SK-N-SH (cell line): ENCODE data around the gene RASSF3. TPM values are rescaled to one million over a fixed set of nuclear protein-coding genes. Genes with fewer than 3 reads are reported as not detected.

ENCODE experiments used
- CTCF ChIA-PET: fragments of 300-600, 350-600 bp; formaldehyde crosslinking; extraction: SDS; loops from one replicate; lab custom pipeline; 2021; lab: Yijun Ruan, JAX
- POLR2A ChIA-PET: fragments of 350-600 bp; sonication (Branson Sonifier 250); formaldehyde crosslinking; extraction: SDS; loops from one replicate; lab custom pipeline; 2020; ENCODE audit warnings: antibody characterized with exemption, inconsistent platforms; lab: Yijun Ruan, JAX
- DNase-seq: peaks from one replicate; pipeline ENCODE4 v3.0.0; 2012
- H2AFZ ChIP-seq: fragments of 200-600 bp; sonication (generic); 2 replicates; pipeline ENCODE4 v1.8.1; 2016; ENCODE audit warnings: antibody characterized with exemption, mild to moderate bottlenecking, low read depth
- H3F3A ChIP-seq: fragments of 200-600 bp; sonication (generic); replicated peaks from 2 replicates; pipeline ENCODE3; 2016; ENCODE audit warnings: antibody characterized with exemption, mild to moderate bottlenecking; ENCODE audit not compliant: insufficient read depth
- H3K27ac ChIP-seq, 2 experiments: fragments of 200-500 bp in 1 of 2; fragments of 200-600 bp in 1 of 2; sonication (Bioruptor generic) in 1 of 2; sonication (generic), shearing (Covaris generic) in 1 of 2; 2 replicates each; pipeline versions ENCODE4 v1.5.1 to v1.6.1; 2014 to 2016; ENCODE audit warnings: low read depth in 2 of 2, inconsistent platforms in 1 of 2, low read length in 1 of 2, mild to moderate bottlenecking in 1 of 2, mixed read lengths in 1 of 2
- H3K27me3 ChIP-seq: fragments of 200-600 bp; sonication (generic), shearing (Covaris generic); 2 replicates; pipeline ENCODE4 v1.6.1; 2016; ENCODE audit warnings: mixed run types; ENCODE audit not compliant: insufficient read depth
- H3K36me3 ChIP-seq, 2 experiments: fragments of 200-500 bp in 1 of 2; fragments of 200-600 bp in 1 of 2; sonication (Bioruptor generic) in 1 of 2; sonication (generic) in 1 of 2; replicated peaks in 1 of 2; 2 replicates each; pipeline versions ENCODE3 to v1.5.1; 2014 to 2016; ENCODE audit warnings: low read length in 1 of 2, mild to moderate bottlenecking in 1 of 2; ENCODE audit not compliant: insufficient read depth in 2 of 2, control insufficient read depth in 1 of 2
- H3K4me1 ChIP-seq, 2 experiments: fragments of 200-500 bp in 1 of 2; fragments of 200-600 bp in 1 of 2; sonication (Bioruptor generic) in 1 of 2; sonication (generic), shearing (Covaris generic) in 1 of 2; 2 replicates each; pipeline versions ENCODE4 v1.5.1 to v1.6.1; 2014 to 2016; ENCODE audit warnings: low read depth in 1 of 2, low read length in 1 of 2, mixed run types in 1 of 2; ENCODE audit not compliant: insufficient read depth in 2 of 2, control insufficient read depth in 1 of 2
- H3K4me2 ChIP-seq: fragments of 200-600 bp; sonication (generic), shearing (Covaris generic); 2 replicates; pipeline ENCODE4 v1.6.1; 2017; ENCODE audit warnings: mixed run types
- H3K4me3 ChIP-seq, 2 experiments: fragments of 200-500 bp in 1 of 2; fragments of 200-600 bp in 1 of 2; sonication (Bioruptor generic) in 1 of 2; sonication (generic), shearing (Covaris generic) in 1 of 2; 2 replicates each; pipeline versions ENCODE4 v1.5.1 to v1.8.1; 2014 to 2016; ENCODE audit warnings: low read depth in 2 of 2, inconsistent platforms in 1 of 2, low read length in 1 of 2, mild to moderate bottlenecking in 1 of 2, mixed read lengths in 1 of 2, moderate library complexity in 1 of 2
- H3K79me2 ChIP-seq: fragments of 200-600 bp; sonication (generic); 2 replicates; pipeline ENCODE4 v1.8.1; 2017; ENCODE audit warnings: mild to moderate bottlenecking; ENCODE audit not compliant: insufficient read depth
- H3K9ac ChIP-seq: fragments of 200-600 bp; sonication (generic); 2 replicates; pipeline ENCODE4 v1.6.1; 2017; ENCODE audit warnings: mixed run types
- H3K9me2 ChIP-seq: fragments of 200-600 bp; sonication (generic); 2 replicates; pipeline ENCODE4 v1.6.1; 2017; ENCODE audit warnings: mixed run types
- H3K9me3 ChIP-seq: fragments of 200-600 bp; sonication (generic); 2 replicates; pipeline ENCODE4 v1.6.1; 2017; ENCODE audit warnings: mixed run types, mild to moderate bottlenecking, moderate library complexity
- H4K20me1 ChIP-seq: fragments of 200-600 bp; sonication (generic); 2 replicates; pipeline ENCODE4 v1.6.1; 2017; ENCODE audit warnings: mild to moderate bottlenecking, mixed run types; ENCODE audit not compliant: insufficient read depth
- CHD2 ChIP-seq: fragments of 150-350 bp; IDR thresholded peaks from 2 replicates; pipeline ENCODE4 v1.6.1; 2018; ENCODE audit warnings: low read length; ENCODE audit not compliant: partially characterized antibody
- CTCF ChIP-seq: fragments of 200-600 bp; sonication (generic); IDR thresholded peaks from 2 replicates; pipeline ENCODE4 v1.6.1; 2017; ENCODE audit warnings: antibody characterized with exemption, mild to moderate bottlenecking, moderate library complexity
- ELF1 ChIP-seq: IDR thresholded peaks from 2 replicates; pipeline ENCODE4 v1.4.0; 2012
- EP300 ChIP-seq, 2 experiments: IDR thresholded peaks; 2 replicates each; pipeline versions ENCODE4 v1.4.0 to v1.6.1; 2012; ENCODE audit warnings: borderline replicate concordance in 1 of 2, low read depth in 1 of 2, low read length in 1 of 2
- FOSL2 ChIP-seq: IDR thresholded peaks from 2 replicates; pipeline ENCODE4 v1.4.0; 2012; ENCODE audit warnings: low read depth, mild to moderate bottlenecking, moderate library complexity, borderline replicate concordance
- FOXM1 ChIP-seq: IDR thresholded peaks from 2 replicates; pipeline ENCODE4 v1.4.0; 2012; ENCODE audit warnings: low read depth, mild to moderate bottlenecking
- GABPA ChIP-seq: IDR thresholded peaks from 2 replicates; pipeline ENCODE4 v1.4.0; 2012; ENCODE audit warnings: low read depth, mild to moderate bottlenecking
- GATA2 ChIP-seq: sonication (generic); formaldehyde crosslinking; IDR thresholded peaks from 2 replicates; pipeline ENCODE4 v1.5.0; 2020; ENCODE audit warnings: mild to moderate bottlenecking, missing genetic modification reagents
- IRF3 ChIP-seq: fragments of 150-350 bp; IDR thresholded peaks from 2 replicates; pipeline ENCODE4 v1.6.1; 2016; ENCODE audit warnings: mild to moderate bottlenecking, low read depth, low read length
- JUND ChIP-seq: IDR thresholded peaks from 2 replicates; pipeline ENCODE4 v1.4.0; 2012
- MXI1 ChIP-seq: IDR thresholded peaks from 2 replicates; pipeline ENCODE4 v1.6.1; 2012; ENCODE audit warnings: mild to moderate bottlenecking, low read depth, low read length, improper control_type of control experiment
- NRF1 ChIP-seq: IDR thresholded peaks from 2 replicates; pipeline ENCODE4 v1.6.1; 2012; ENCODE audit warnings: low read depth, mild to moderate bottlenecking, low read length
- PBX3 ChIP-seq: IDR thresholded peaks from 2 replicates; pipeline ENCODE4; 2012
- REST ChIP-seq: IDR thresholded peaks from 2 replicates; pipeline ENCODE4 v1.6.1; 2012; ENCODE audit warnings: mild to moderate bottlenecking, low read depth, low read length, moderate library complexity
- RFX5 ChIP-seq: IDR thresholded peaks from 2 replicates; pipeline ENCODE4 v1.6.1; 2012; ENCODE audit warnings: mild to moderate bottlenecking, improper control_type of control experiment, low read length
- TAF1 ChIP-seq: IDR thresholded peaks from 2 replicates; pipeline ENCODE4 v1.6.1; 2012; ENCODE audit warnings: low read depth, mild to moderate bottlenecking, low read length, moderate library complexity, borderline replicate concordance
- TCF12 ChIP-seq: IDR thresholded peaks from 2 replicates; pipeline ENCODE4 v1.4.0; 2012
- USF1 ChIP-seq: IDR thresholded peaks from 2 replicates; pipeline ENCODE4 v1.4.0; 2012; ENCODE audit warnings: low read depth, borderline replicate concordance
- USF2 ChIP-seq: fragments of 150-350 bp; IDR thresholded peaks from 2 replicates; pipeline ENCODE4 v1.6.1; 2017; ENCODE audit warnings: antibody characterized with exemption, low read length, low read depth, borderline replicate concordance
- ZBTB33 ChIP-seq: IDR thresholded peaks from 2 replicates; pipeline ENCODE4 v1.4.0; 2012; ENCODE audit warnings: low read depth, borderline replicate concordance
- WGBS: methylation state at CpG from one replicate; pipeline ENCODE4 v1.1.6; 2017; ENCODE audit warnings: low lambda C conversion rate; 5-methylcytosine and 5-hydroxymethylcytosine counted together
- polyA plus RNA-seq, 3 experiments: library from polyadenylated mRNA; depleted of rRNA; stranded (reverse); fragments of >200 nt; gene quantifications; 2 replicates each; pipeline ENCODE4 v1.2.3, GENCODE V29; 2012

The RASSF3 gene
- polyA plus RNA-seq, 1 of the 3 experiments (the other 2 are of a cell fraction) = 11.1 TPM

- no peak for DNase-seq
- Histone ChIP-seq H2AFZ (no peak overlapping the region), H3K27ac (no peak overlapping the region), H3K4me1 (peaks cover 10 to 16% of the 10 kb centered on the region in 2 experiments; a peak in 3 of 4 replicates), H3K36me3 (no peaks in the 10 kb centered on the region), H3K4me2 (no peak overlapping the region), H3F3A (peaks cover 24% of the 10 kb centered on the region), H3K9me2 (no peaks in the 10 kb centered on the region), H3K9ac (no peak overlapping the region), H3K9me3 (no peaks in the 10 kb centered on the region), H3K27me3 (no peaks in the 10 kb centered on the region), H3K79me2 (peaks cover 86% of the 10 kb centered on the region), H4K20me1 (no peaks in the 10 kb centered on the region), H3K4me3 (no peak overlapping the region)
- WGBS = 97% methylated on average over 13 of the region's 13 CpGs
- ChIA-PET POLR2A (no interaction called here), CTCF (interaction anchor here (1.5 kb wide), 1 partner anchor 12 kb away, joined by 5 read pairs; no protein-coding TSS in a partner anchor)
- TF ChIP-seq CTCF = no peak
- TF ChIP-seq EP300 (IDR thresholded peaks at IDR 0.05; ENCODE audit: borderline replicate concordance in 1 of 2, low read depth in 1 of 2, low read length in 1 of 2) = no peak
- TF ChIP-seq NRF1 = no peak
- no peak for TF ChIP-seq REST
- TF ChIP-seq MXI1 = no peak
- no peak for TF ChIP-seq RFX5
- TF ChIP-seq TCF12 = no peak
- no peak for TF ChIP-seq IRF3
- TF ChIP-seq GATA2 (CRISPR knock-in tag) = no peak
- no peak for TF ChIP-seq USF2
- TF ChIP-seq ZBTB33 = no peak
- TF ChIP-seq FOSL2 = no peak
- TF ChIP-seq CHD2 = no peak
- TF ChIP-seq ELF1 = no peak
- no peak for TF ChIP-seq PBX3
- no peak for TF ChIP-seq JUND
- TF ChIP-seq USF1 = no peak
- no peak for TF ChIP-seq FOXM1
- no peak for TF ChIP-seq TAF1
- TF ChIP-seq GABPA = no peak
Observed at GRCh38 chr12:64621257-64621942, 11.1 kb downstream of the RASSF3 start.
